Bronchial epithelial cell (primary cell): ENCODE results near the gene CDC7. TPM values are rescaled to one million over a fixed set of nuclear protein-coding genes. Genes with fewer than 3 reads are reported as not detected.
A peak's percentile ranks its signal among the peaks of the same experiment; 100 is the strongest.

Source experiments
- DNase-seq: peaks from one replicate; pipeline ENCODE4 v3.0.0-alpha.2; 2010; ENCODE audit warnings: low read depth
- FAIRE-seq: peaks from 2 replicates; lab custom pipeline; 2011; peaks lifted over from hg19 to GRCh38; lab: Jason Lieb, UNC
- H3K27me3 ChIP-seq: 2 replicates; pipeline ENCODE4 v1.5.1; 2011; ENCODE audit warnings: low read length; ENCODE audit not compliant: control insufficient read depth, insufficient read depth
- H3K36me3 ChIP-seq: 2 replicates; pipeline ENCODE4 v1.5.1; 2011; ENCODE audit warnings: low read length; ENCODE audit not compliant: control insufficient read depth, insufficient read depth
- H3K4me3 ChIP-seq: 2 replicates; pipeline ENCODE4 v1.5.1; 2011; ENCODE audit warnings: mild to moderate bottlenecking, low read depth, low read length, control low read depth
- CTCF ChIP-seq: IDR thresholded peaks from 2 replicates; pipeline ENCODE4 v1.5.1; 2011; ENCODE audit warnings: mild to moderate bottlenecking, moderate library complexity, low read length, control low read depth, inconsistent platforms; ENCODE audit not compliant: insufficient read depth, severe bottlenecking
- total RNA-seq: library from RNA; depleted of rRNA; stranded (reverse); fragments of >200 nt; gene quantifications from 2 replicates; pipeline ENCODE4 v1.2.1, GENCODE V29; 2014

CDC7 gene
- total RNA-seq, 1 donor from 2014 or later: 2.1 TPM

- no peak for DNase-seq
- no peak for FAIRE-seq
- Histone ChIP-seq H3K4me3 (no peak overlapping the region), H3K36me3 (no peaks in the 10 kb centered on the region), H3K27me3 (no peaks in the 10 kb centered on the region)
- no peak for TF ChIP-seq CTCF
These were observed 25.8 kb downstream of the CDC7 start for GRCh38 chr1:91526496-91526895.

GRCh38 chr1:91527266-91527765 is 26.7 kb downstream of the CDC7 start:
- no peak for FAIRE-seq
- no peak for TF ChIP-seq CTCF
- no peak for DNase-seq
- Histone ChIP-seq H3K36me3 (no peaks in the 10 kb centered on the region), H3K27me3 (no peaks in the 10 kb centered on the region), H3K4me3 (no peak overlapping the region)

- no peak for DNase-seq
- Histone ChIP-seq H3K27me3 (no peaks in the 10 kb centered on the region), H3K4me3 (no peak overlapping the region), H3K36me3 (no peaks in the 10 kb centered on the region)
- FAIRE-seq: no peak
- no peak for TF ChIP-seq CTCF
These were observed 27.1 kb downstream of the CDC7 start for GRCh38 chr1:91527781-91528180.

- FAIRE-seq (no peak), DNase-seq (peak; percentile 77)
- Histone ChIP-seq H3K27me3 (no peaks in the 10 kb centered on the region), H3K4me3 (no peak overlapping the region), H3K36me3 (no peaks in the 10 kb centered on the region)
- TF ChIP-seq CTCF: peak; percentile 47
These were observed 29.2 kb downstream of the CDC7 start for GRCh38 chr1:91529856-91530255.

- Histone ChIP-seq H3K36me3 (no peaks in the 10 kb centered on the region), H3K4me3 (no peak overlapping the region), H3K27me3 (no peaks in the 10 kb centered on the region)
- DNase-seq (no peak), FAIRE-seq (no peak)
- TF ChIP-seq CTCF: no peak
These were observed 32.8 kb downstream of the CDC7 start for GRCh38 chr1:91533361-91534024.

GRCh38 chr1:91535441-91535840 is 34.8 kb downstream of the CDC7 start:
- Histone ChIP-seq H3K27me3 (no peaks in the 10 kb centered on the region), H3K4me3 (no peak overlapping the region), H3K36me3 (no peaks in the 10 kb centered on the region)
- no peak for TF ChIP-seq CTCF
- DNase-seq (no peak), FAIRE-seq (no peak)
